HEK293 (cell line): ENCODE measurements around the gene ALDOC.

Experiments used
- CTCF ChIA-PET: fragments of 350-600 bp; formaldehyde crosslinking; extraction: SDS; loops from one replicate; lab custom pipeline; 2021; ENCODE audit warnings: antibody characterized with exemption; lab: Yijun Ruan, JAX
- POLR2A ChIA-PET: fragments of 300-600 bp; formaldehyde crosslinking; extraction: SDS; loops from one replicate; lab custom pipeline; 2020; ENCODE audit warnings: antibody characterized with exemption, inconsistent platforms; lab: Yijun Ruan, JAX
- H3K27ac ChIP-seq: fragments of 200-500 bp; sonication (Bioruptor generic); 2 replicates; pipeline ENCODE4 v1.5.1; 2014; ENCODE audit warnings: low read depth, low read length, control low read depth, inconsistent platforms; ENCODE audit errors: extremely low read depth
- H3K36me3 ChIP-seq, 2 experiments: fragments of 200-500 bp in 1 of 2; sonication (Bioruptor generic) in 1 of 2; 1 replicate in 1 of 2; 2 replicates in 1 of 2; pipeline ENCODE4 v1.5.1; 2014 to 2017; ENCODE audit warnings: inconsistent platforms in 2 of 2, low read length in 2 of 2; ENCODE audit not compliant: control insufficient read depth in 2 of 2, insufficient read depth in 1 of 2
- H3K4me1 ChIP-seq: fragments of 200-500 bp; sonication (Bioruptor generic); 2 replicates; pipeline ENCODE4 v1.5.1; 2014; ENCODE audit warnings: mild to moderate bottlenecking, low read length, inconsistent platforms; ENCODE audit not compliant: control insufficient read depth, insufficient read depth
- H3K4me3 ChIP-seq: 2 replicates; pipeline ENCODE4 v1.5.1; 2011; ENCODE audit warnings: low read depth, mild to moderate bottlenecking, control low read depth, low read length, moderate library complexity
- H3K9me3 ChIP-seq: fragments of 200-500 bp; sonication (Bioruptor generic); 2 replicates; pipeline ENCODE4 v1.5.1; 2014; ENCODE audit warnings: low read depth, low read length, inconsistent platforms; ENCODE audit not compliant: control insufficient read depth, insufficient read depth
- HOXD13 ChIP-seq: sonication (generic); formaldehyde crosslinking; IDR thresholded peaks from 2 replicates; pipeline ENCODE4 v1.8.0; 2022; ENCODE audit warnings: missing genetic modification reagents, borderline replicate concordance
- KLF7 ChIP-seq: fragments of 450-650 bp; formaldehyde crosslinking; IDR thresholded peaks from 2 replicates; pipeline ENCODE4 v1.5.1; 2016; ENCODE audit warnings: missing biosample characterization, missing genetic modification characterization, borderline replicate concordance
- MEIS1 ChIP-seq: sonication (generic); formaldehyde crosslinking; IDR thresholded peaks from 2 replicates; pipeline ENCODE4 v1.8.1; 2022; ENCODE audit warnings: missing genetic modification reagents, mild to moderate bottlenecking, borderline replicate concordance
- SALL2 ChIP-seq: fragments of 450-650 bp; formaldehyde crosslinking; IDR thresholded peaks from 2 replicates; pipeline ENCODE4 v1.5.0; 2017; ENCODE audit warnings: missing biosample characterization, mild to moderate bottlenecking, missing genetic modification characterization, borderline replicate concordance
- TCF7L2 ChIP-seq: IDR thresholded peaks from 2 replicates; pipeline ENCODE4 v1.6.1; 2011; ENCODE audit warnings: low read depth, mild to moderate bottlenecking, inconsistent platforms, low read length, moderate library complexity, borderline replicate concordance
- ZFP69B ChIP-seq: fragments of 450-650 bp; formaldehyde crosslinking; IDR thresholded peaks from 2 replicates; pipeline ENCODE4 v1.5.1; 2016; ENCODE audit warnings: missing biosample characterization, missing genetic modification characterization
- ZNF121 ChIP-seq: fragments of 450-650 bp; formaldehyde crosslinking; IDR thresholded peaks from 2 replicates; pipeline ENCODE4 v1.5.1; 2016; ENCODE audit warnings: missing biosample characterization, missing genetic modification characterization
- ZNF157 ChIP-seq: fragments of 450-650 bp; formaldehyde crosslinking; IDR thresholded peaks from 2 replicates; pipeline ENCODE4 v1.5.1; 2016; ENCODE audit warnings: missing biosample characterization, missing genetic modification characterization
- ZNF184 ChIP-seq: fragments of 450-650 bp; IDR thresholded peaks from 2 replicates; pipeline ENCODE4 v1.5.1; 2018; ENCODE audit warnings: missing biosample characterization, mild to moderate bottlenecking, missing genetic modification characterization
- ZNF202 ChIP-seq: fragments of 450-650 bp; formaldehyde crosslinking; IDR thresholded peaks from 2 replicates; pipeline ENCODE4 v1.5.1; 2016; ENCODE audit warnings: missing biosample characterization, missing genetic modification characterization, borderline replicate concordance
- ZNF23 ChIP-seq: fragments of 450-650 bp; formaldehyde crosslinking; IDR thresholded peaks from 2 replicates; pipeline ENCODE4 v1.5.1; 2016; ENCODE audit warnings: missing biosample characterization, missing genetic modification characterization, borderline replicate concordance
- ZNF324 ChIP-seq: fragments of 450-650 bp; formaldehyde crosslinking; IDR thresholded peaks from 2 replicates; pipeline ENCODE4 v1.5.1; 2016; ENCODE audit warnings: missing biosample characterization, missing genetic modification characterization
- ZNF514 ChIP-seq: fragments of 450-650 bp; formaldehyde crosslinking; IDR thresholded peaks from 2 replicates; pipeline ENCODE4 v1.5.1; 2016; ENCODE audit warnings: missing biosample characterization, missing genetic modification characterization
- ZNF518A ChIP-seq: fragments of 450-650 bp; formaldehyde crosslinking; conservative IDR thresholded peaks from 2 replicates; pipeline ENCODE4 v1.5.1; 2016; ENCODE audit warnings: low read depth, missing biosample characterization, missing genetic modification characterization
- ZNF521 ChIP-seq: fragments of 450-650 bp; formaldehyde crosslinking; IDR thresholded peaks from 2 replicates; pipeline ENCODE4 v1.5.1; 2017; ENCODE audit warnings: missing biosample characterization, mild to moderate bottlenecking, missing genetic modification characterization
- ZNF555 ChIP-seq: fragments of 450-650 bp; formaldehyde crosslinking; conservative IDR thresholded peaks from 2 replicates; pipeline ENCODE4 v1.5.1; 2017; ENCODE audit warnings: missing biosample characterization, mild to moderate bottlenecking, missing genetic modification characterization, inconsistent platforms
- ZNF560 ChIP-seq: fragments of 450-650 bp; formaldehyde crosslinking; IDR thresholded peaks from 2 replicates; pipeline ENCODE4 v1.5.1; 2017; ENCODE audit warnings: missing biosample characterization, missing genetic modification characterization, borderline replicate concordance
- ZNF623 ChIP-seq: fragments of 450-650 bp; formaldehyde crosslinking; IDR thresholded peaks from 2 replicates; pipeline ENCODE4 v1.5.1; 2016; ENCODE audit warnings: missing biosample characterization, missing genetic modification characterization
- ZNF677 ChIP-seq: fragments of 450-650 bp; IDR thresholded peaks from 2 replicates; pipeline ENCODE4 v1.5.0; 2018; ENCODE audit warnings: missing biosample characterization, mild to moderate bottlenecking, missing genetic modification characterization, moderate library complexity
- ZNF776 ChIP-seq: fragments of 450-650 bp; formaldehyde crosslinking; IDR thresholded peaks from 2 replicates; pipeline ENCODE4 v1.5.0; 2017; ENCODE audit warnings: missing biosample characterization, missing genetic modification characterization, borderline replicate concordance
- ZNF777 ChIP-seq: fragments of 450-650 bp; formaldehyde crosslinking; IDR thresholded peaks from 2 replicates; pipeline ENCODE4 v1.5.1; 2017; ENCODE audit warnings: missing biosample characterization, missing genetic modification characterization, borderline replicate concordance

ALDOC gene

GRCh38 chr17:28580959-28581358, 4.3 kb upstream of the ALDOC start:
- TF ChIP-seq ZNF623: no peak
- TF ChIP-seq ZNF184 (tag by site-specific recombination): no peak
- TF ChIP-seq ZNF518A (tag by site-specific recombination): no peak
- Histone ChIP-seq H3K27ac (no peak overlapping the region), H3K36me3 (peaks cover 63 to 89% of the 10 kb centered on the region in 2 experiments), H3K4me1 (no peaks in the 10 kb centered on the region), H3K4me3 (no peak overlapping the region), H3K9me3 (no peaks in the 10 kb centered on the region)
- ChIA-PET CTCF (interaction anchor here (0.9 kb wide), 1 partner anchor 49 kb away, joined by 3 read pairs; no protein-coding TSS in a partner anchor), POLR2A (interaction anchor here (1.2 to 2.5 kb wide), 5 partner anchors 9 to 18 kb away, joined by 3 to 8 read pairs (median 5); partner anchors contain the start of genes PIGS and SPAG5)

DNA sequence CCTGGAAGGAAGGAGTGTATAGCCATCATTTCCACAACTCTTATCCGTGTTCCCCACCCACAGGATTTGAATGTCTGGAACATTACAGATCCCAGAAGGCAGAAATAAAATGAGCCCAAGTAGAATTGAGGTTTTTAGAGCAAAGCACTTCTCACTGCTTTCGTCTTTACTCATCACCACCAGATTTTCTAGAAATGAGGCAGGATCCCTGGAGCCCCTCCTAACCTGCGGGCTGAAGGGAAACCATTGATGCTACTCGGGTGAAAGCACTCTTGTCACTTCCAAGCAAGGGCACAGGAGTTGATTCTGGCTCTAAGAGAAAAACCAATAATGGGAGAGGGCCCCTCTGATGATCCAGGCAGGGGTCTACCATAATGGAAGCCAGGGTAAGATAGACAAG, 2.8 kb upstream of the ALDOC start:
- Histone ChIP-seq H3K27ac (no peak overlapping the region), H3K4me3 (no peak overlapping the region)
- CTCF ChIA-PET: interaction anchor here (0.6 to 1.1 kb wide), 2 partner anchors 14 to 34 kb away, joined by 3 to 4 read pairs; no protein-coding TSS in a partner anchor
- TF ChIP-seq ZNF623: no peak
- no peak for TF ChIP-seq ZNF202 (tag by site-specific recombination)
- no peak for TF ChIP-seq ZNF23 (tag by site-specific recombination)
- no peak for TF ChIP-seq HOXD13 (CRISPR knock-in tag)
- TF ChIP-seq ZNF521: no peak
- no peak for TF ChIP-seq ZNF776 (tag by site-specific recombination)
- no peak for TF ChIP-seq ZNF560
- TF ChIP-seq ZNF121: no peak
- TF ChIP-seq ZFP69B (tag by site-specific recombination): no peak
- TF ChIP-seq ZNF514 (tag by site-specific recombination): no peak
- no peak for TF ChIP-seq SALL2 (tag by site-specific recombination)
- no peak for TF ChIP-seq TCF7L2
- no peak for TF ChIP-seq MEIS1 (CRISPR knock-in tag)
- TF ChIP-seq KLF7: no peak
- TF ChIP-seq ZNF157 (tag by site-specific recombination): no peak
- TF ChIP-seq ZNF777 (tag by site-specific recombination): no peak
- no peak for TF ChIP-seq ZNF324 (tag by site-specific recombination)
- no peak for TF ChIP-seq ZNF555 (tag by site-specific recombination)
- TF ChIP-seq ZNF677 (tag by site-specific recombination): no peak
- TF ChIP-seq, all 188 proteins: peak for 0
- POLR2A ChIA-PET: interaction anchor here (1.7 to 3.2 kb wide), 3 partner anchors 8 to 13 kb away, joined by 5 to 18 read pairs (median 8); partner anchors contain the start of gene PIGS
- H3K9me3 ChIP-seq: no peaks in the 10 kb centered on the region
- peaks cover 49 to 79% of the 10 kb centered on the region in 2 experiments for H3K36me3 ChIP-seq
- H3K4me1 ChIP-seq: no peaks in the 10 kb centered on the region
